HG03060 (cell line): ENCODE measurements around the gene MAN2C1.
A peak's percentile ranks its signal among the peaks of the same experiment; 100 is the strongest.
"Not testable (repeated sequence)": the region's sequence is repeated elsewhere in the genome, so short reads cannot be mapped to it uniquely, and the experiment has no call there.

ENCODE experiments used
- ATAC-seq: cut with Tn5 transposase; IDR thresholded peaks from one replicate; pipeline ENCODE4 v1.9.1; 2021; ENCODE audit warnings: low read depth, moderate number of reproducible peaks; ENCODE audit not compliant: unreplicated experiment

MAN2C1 gene

GRCh38 chr15:75347222-75348033 is 21.0 kb downstream of the MAN2C1 start:
- ATAC-seq = no peak

GRCh38 chr15:75346796-75347221 is 21.6 kb downstream of the MAN2C1 start, which contains the start of gene NEIL1:
NEIL1 (plus strand) TSS chr15:75347039; CDS start chr15:75348906, 1,867 bp downstream.
- no peak for ATAC-seq

DNA sequence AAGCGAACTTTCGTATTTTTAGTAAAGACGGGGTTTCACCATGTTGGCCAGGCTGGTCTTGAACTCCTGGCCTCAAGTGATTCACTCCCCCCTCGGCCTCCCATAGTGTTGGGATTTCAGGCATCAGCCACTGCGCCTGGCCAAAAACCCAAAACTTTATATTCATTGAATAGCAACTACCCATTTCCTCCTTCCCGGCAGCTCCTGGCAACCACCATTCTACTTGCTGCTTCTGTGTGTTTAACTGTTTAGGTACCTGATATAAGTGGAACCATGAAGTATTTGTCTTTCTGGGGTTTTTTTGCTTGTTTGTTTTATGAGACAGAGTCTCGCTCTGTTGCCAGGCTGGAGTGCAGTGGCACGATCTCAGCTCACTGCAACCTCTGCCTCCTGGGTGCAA is 24.5 kb downstream of the MAN2C1 start:
- not testable (repeated sequence) for ATAC-seq

GRCh38 chr15:75342221-75342620 is 26.2 kb downstream of the MAN2C1 start:
- no peak for ATAC-seq

GRCh38 chr15:75339531-75340240 is 28.7 kb downstream of the MAN2C1 start:
- no peak for ATAC-seq

GRCh38 chr15:75338661-75339240 is 29.7 kb downstream of the MAN2C1 start:
- no peak for ATAC-seq

- no peak for ATAC-seq
Measured at GRCh38 chr15:75335705-75336355, 32.6 kb downstream of the MAN2C1 start, which contains the start of gene COMMD4. COMMD4 (plus strand) TSS chr15:75336063; CDS start chr15:75336090, 27 bp downstream.

GRCh38 chr15:75335313-75335704 is 33.1 kb downstream of the MAN2C1 start:
- no peak for ATAC-seq

DNA sequence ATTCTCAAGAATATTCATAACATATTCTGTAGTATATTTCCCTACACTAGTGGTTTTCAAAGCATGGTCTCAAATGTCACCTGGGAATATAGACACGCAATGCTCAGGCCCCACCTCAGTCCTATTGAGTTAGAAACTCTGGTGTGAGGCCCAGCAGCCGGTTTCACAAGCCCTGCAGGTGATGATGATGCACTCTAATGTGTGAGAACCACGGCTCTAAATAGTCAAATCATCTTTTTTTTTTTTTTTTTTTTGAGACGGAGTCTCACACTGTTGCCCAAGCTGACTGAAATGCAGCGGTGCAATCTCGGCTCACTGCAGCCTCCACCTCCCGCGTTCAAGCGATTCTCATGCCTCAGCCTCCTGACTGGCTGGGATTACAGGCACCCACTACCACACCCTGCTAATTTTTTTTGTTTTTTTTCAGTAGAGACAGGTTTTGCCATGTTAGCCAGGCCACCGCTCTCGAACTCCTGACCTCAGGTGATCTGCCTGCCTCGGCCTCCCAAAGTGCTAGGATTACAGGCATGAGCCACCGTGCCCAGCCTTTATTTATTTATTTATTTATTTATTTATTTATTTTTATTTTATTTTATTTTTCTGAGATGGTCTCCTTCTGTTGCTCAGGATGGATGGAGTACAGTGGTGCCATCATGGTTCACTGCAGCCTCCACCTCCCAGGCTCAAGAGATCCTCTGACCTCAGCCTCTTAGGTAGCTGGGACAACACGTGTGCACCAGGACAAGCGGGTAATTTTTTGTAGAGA is 34.6 kb downstream of the MAN2C1 start:
- peak; percentile 53 for ATAC-seq

DNA sequence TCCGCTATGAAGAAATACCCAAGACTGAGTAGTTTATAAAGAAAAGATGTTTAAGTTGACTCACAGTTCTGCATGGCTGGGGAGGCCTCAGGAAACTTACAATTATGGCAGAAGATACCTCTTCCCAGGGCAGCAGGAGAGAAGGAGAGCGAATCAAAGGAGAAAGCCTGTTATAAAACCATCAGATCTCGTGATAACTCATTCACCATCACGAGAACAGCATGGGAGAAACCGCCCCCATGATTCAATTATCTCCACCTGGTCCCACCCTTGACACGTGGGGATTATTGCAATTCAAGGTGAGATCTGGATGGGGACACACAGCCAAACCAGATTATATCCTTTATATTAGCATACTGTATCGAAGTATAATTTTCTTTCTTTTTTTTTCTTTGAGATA is 36.3 kb downstream of the MAN2C1 start:
- not testable (repeated sequence) for ATAC-seq

DNA sequence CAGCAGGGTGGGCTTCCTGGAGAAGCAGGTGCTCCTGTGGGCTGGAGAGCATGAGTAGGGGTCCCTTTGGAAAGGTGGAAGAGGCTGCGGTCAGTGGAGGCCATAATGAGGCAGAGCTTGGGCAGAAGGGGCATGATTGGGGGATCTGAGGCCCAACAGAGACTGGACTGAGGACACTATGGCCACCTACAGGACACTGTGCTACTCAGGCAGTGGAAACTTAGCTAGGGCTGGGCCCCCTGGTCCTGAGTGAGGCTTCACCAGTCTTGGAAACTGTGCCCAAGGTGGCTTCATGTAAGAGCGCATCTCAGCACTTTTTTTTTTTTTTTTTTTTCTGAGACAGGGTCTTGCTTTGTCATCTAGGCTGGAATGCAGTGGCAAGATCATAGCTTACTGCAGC is 38.8 kb downstream of the MAN2C1 start:
- no peak for ATAC-seq

DNA sequence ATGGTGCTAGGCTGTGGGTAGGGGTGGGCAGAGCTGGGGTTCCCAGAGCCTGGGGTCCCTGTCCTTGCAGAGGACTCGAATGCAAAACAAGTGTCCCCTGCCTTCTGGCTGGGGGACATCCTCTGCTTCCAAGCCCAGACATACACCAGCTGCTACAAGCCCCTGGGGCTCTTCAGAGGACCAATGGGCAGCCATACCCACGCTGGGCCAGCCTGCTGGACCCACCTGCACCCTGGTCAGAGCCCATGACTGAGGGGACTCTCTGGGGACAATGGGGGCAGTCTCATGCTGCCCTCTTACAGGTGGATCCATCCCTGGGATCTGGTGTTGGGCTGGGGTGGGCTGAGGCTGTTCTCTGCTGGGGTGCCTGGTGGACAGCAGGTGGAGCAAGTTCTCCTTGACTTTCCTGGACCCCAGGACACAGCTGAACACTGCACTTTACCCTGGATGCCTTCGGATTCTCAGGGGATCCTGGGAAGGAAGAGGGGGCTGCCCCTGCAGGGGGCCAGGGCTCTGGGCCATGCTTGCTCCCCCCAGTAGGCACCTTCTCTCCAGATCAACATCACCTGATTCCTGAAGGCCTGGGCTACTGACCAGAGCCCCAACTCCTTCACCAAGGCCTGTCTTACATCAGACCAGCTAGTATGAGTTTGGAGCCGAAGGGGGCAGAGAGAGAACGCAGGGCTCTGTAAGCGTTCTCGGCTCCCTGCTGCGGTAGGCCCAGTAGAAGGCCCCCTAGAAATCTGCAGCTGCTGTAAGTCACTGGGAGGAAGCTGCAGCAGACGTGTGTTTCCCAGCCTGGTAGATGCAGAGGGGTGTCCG is 39.7 kb downstream of the MAN2C1 start:
- ATAC-seq = no peak

GRCh38 chr15:75327491-75327890 is 40.9 kb downstream of the MAN2C1 start:
- no peak for ATAC-seq

DNA sequence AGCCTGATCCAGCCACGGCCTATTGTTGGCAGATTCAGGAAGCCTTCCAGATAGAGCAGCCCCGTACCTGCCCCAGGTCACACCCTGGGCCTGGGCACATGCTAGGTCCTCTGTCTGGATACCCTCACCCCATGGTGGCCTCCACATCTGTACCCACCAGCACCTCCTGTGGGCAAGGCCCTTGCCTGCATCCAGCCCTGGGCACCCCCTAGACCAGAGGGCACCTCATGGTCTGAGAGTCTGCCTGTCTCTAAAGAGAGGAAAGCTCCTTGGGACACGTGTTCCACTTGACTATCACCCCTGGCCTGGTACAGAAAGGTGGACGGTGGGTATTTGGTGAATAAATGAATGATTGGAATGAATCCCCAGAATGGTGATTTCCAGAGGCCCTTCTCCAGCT is 41.4 kb downstream of the MAN2C1 start:
- ATAC-seq = no peak

DNA sequence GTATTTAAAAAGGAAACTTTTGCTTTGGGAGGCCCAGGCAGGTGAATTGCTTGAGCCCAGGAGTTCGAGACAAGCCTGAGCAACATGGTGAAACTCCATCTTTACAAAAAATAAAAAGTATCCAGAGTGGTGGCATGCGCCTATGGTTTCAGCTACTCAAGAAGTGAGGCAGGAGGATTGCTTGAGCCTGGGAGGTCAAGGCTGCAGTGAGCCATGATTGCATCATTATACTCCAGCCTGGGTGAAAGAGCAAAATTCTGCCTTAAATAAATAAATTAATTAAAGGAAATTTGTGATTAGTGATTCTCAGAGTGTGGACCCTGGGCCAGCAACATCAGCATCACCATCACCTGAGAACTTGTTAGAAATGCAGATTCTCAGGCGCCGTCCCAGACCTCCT is 42.5 kb downstream of the MAN2C1 start:
- ATAC-seq = no peak

DNA sequence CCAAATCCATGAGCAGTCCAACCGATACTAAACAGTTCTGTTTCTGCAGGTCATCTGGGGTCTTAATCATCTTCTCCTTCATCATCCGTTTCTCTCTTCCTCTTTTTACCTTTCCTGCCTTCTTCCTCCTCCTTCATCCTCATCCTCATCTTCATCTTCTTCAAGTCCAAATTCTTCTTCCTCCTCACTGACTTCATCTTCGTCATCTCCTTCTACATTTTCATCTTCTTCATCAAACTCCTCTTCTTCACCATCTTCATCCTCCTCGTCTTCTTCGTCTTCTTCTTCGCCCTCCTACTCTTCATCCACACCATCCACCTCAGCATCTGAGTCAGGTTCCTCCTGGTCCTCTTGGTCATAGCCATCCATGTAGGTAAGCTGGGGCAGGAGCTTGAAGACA is 46.7 kb downstream of the MAN2C1 start:
- no peak for ATAC-seq

GRCh38 chr15:75319231-75319897 is 49.0 kb downstream of the MAN2C1 start:
- ATAC-seq = not testable (repeated sequence)

DNA sequence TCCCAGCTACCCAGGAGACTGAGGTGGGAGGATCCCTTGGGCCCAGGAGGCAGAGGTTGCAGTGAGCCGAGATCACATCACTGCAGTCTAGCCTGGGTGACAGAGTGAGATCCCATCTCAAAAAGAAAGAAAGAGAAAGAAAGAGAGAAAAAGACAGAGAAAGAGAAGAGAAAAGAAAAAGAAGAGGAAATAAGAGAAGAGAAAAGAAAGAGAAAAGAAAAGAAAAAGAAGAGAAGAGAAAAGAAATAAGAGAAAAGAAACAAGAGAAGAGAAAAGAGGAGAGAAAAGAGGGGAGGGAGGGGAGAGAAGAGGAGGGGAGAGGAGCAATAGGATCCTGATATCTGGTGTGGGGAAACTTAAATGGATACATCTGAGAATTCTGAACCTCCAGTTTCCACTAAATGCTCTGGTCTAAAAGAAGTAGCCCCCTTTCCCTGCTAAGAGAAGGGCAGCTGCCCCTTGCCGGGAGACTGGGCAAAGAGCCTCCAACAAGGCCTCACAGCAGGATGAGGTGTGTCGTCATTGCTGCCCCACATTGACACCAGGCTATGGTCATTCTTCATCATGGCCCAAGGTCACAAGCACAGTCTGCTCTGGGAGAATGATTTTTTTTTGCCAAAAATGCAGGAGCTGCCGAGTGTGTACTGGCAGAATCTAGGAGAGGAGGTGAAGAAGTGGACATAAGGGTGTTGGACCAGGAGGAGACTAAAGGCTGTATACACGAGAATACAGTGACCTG is 53.7 kb downstream of the MAN2C1 start:
- ATAC-seq = no peak
